ENCODE measurements around the gene REX1BD.

DNA sequence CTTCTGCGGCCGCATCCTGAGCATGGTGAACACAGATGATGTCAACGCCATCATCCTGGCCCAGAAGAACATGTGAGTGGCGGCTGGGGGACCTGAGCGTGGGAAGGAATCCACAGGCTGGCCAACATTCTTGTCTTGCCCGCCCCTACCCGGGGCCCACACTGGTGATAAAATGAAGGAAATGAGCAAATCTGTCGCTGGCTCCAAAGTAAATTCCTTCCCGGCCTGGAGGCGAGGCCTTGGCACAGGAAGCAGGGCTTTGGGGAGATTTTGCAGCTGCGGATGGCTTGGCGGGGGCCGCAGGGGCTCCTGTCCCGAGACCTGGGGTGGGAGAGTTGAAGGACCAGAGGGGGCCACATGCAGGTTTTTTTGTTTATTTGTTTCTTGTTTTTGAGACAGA lies 26.5 kb upstream of the REX1BD start:
- no peak for TF ChIP-seq SIN3A (IDR thresholded peaks at IDR 0.05; ENCODE audit: borderline replicate concordance, insufficient read depth, low read length)
- no peak for TF ChIP-seq FOXP2 (optimal IDR thresholded peaks at IDR 0.05; ENCODE audit: borderline replicate concordance, extremely low read depth, extremely low read length, insufficient read depth)
- TF ChIP-seq POLR2AphosphoS5 (IDR thresholded peaks at IDR 0.05; ENCODE audit: low read depth, low read length): no peak

Measured in PFSK-1 (cell line).